Thoracic aorta (tissue), 2 donors: Measurements from ENCODE around the gene HOXA5. TPM values are rescaled to one million over a fixed set of nuclear protein-coding genes. Genes with fewer than 3 reads are reported as not detected.
A peak's percentile ranks its signal among the peaks of the same experiment; 100 is the strongest.

ENCODE experiments used
- ATAC-seq: fragments of 150-250 bp; one replicate; pipeline ENCODE4 v1.8.0; 2017; ENCODE audit warnings: low read depth; ENCODE audit not compliant: insufficient number of reproducible peaks, low FRiP score
- DNase-seq: peaks from one replicate; pipeline ENCODE4 v3.0.0-alpha.2; 2020; ENCODE audit warnings: low spot score
- H3K27ac ChIP-seq, 2 donors: fragments of 200-600 bp; sonication (generic); 1 replicate in 1 of 2; 2 replicates in 1 of 2; pipeline ENCODE4 v1.5.1; 2016; ENCODE audit warnings: mild to moderate bottlenecking in 2 of 2, moderate library complexity in 2 of 2
- H3K27me3 ChIP-seq: fragments of 200-600 bp; sonication (generic); replicated peaks from 2 replicates; pipeline ENCODE4 v1.6.0; 2016; ENCODE audit warnings: mild to moderate bottlenecking; ENCODE audit not compliant: insufficient read depth
- H3K36me3 ChIP-seq: fragments of 200-600 bp; sonication (generic); one replicate; pipeline ENCODE4 v1.5.1; 2016
- H3K4me1 ChIP-seq, 2 donors: fragments of 200-600 bp; sonication (generic); 1 replicate in 1 of 2; 2 replicates in 1 of 2; pipeline versions ENCODE4 v1.5.1 to v1.6.0; 2016; ENCODE audit warnings: low read depth in 2 of 2, mild to moderate bottlenecking in 1 of 2; ENCODE audit not compliant: control insufficient read depth in 1 of 2
- H3K4me3 ChIP-seq: fragments of 200-600 bp; sonication (generic); 2 replicates; pipeline ENCODE4 v1.5.1; 2016; ENCODE audit warnings: mild to moderate bottlenecking
- H3K9me3 ChIP-seq: fragments of 200-600 bp; sonication (generic); 2 replicates; pipeline ENCODE4 v1.5.1; 2016
- CTCF ChIP-seq: fragments of 200-600 bp; sonication (generic); IDR thresholded peaks from one replicate; pipeline ENCODE4 v1.5.1; 2019; ENCODE audit warnings: antibody characterized with exemption
- total RNA-seq, 2 donors: library from RNA; depleted of rRNA; stranded (reverse); fragments of >200 nt; gene quantifications; one replicate each; pipeline versions ENCODE4 v1.1.0 to v1.2.3, GENCODE V29; 2016

HOXA5 gene
- total RNA-seq, 2 donors from 2014 or later: 0.35 to 1.2 TPM

- peak overlapping the region; percentile 96 to 99 for H3K27ac ChIP-seq
- peak overlapping the region; percentile 99 for H3K4me3 ChIP-seq
- ATAC-seq (no peak), DNase-seq (no peak)
- no peaks in the 10 kb centered on the region for H3K27me3 ChIP-seq
- TF ChIP-seq CTCF: no peak
- H3K36me3 ChIP-seq: no peaks in the 10 kb centered on the region
- no peaks in the 10 kb centered on the region for H3K9me3 ChIP-seq
- H3K4me1 ChIP-seq: peaks cover 5 to 38% of the 10 kb centered on the region in 2 donors
Measured at GRCh38 chr7:27116962-27117886, 26.3 kb downstream of the HOXA5 start.

- H3K36me3 ChIP-seq: no peaks in the 10 kb centered on the region
- peak overlapping the region; percentile 96 to 99 for H3K27ac ChIP-seq
- DNase-seq (no peak), ATAC-seq (no peak)
- H3K27me3 ChIP-seq: no peaks in the 10 kb centered on the region
- no peak for TF ChIP-seq CTCF
- H3K9me3 ChIP-seq: no peaks in the 10 kb centered on the region
- H3K4me3 ChIP-seq: peak overlapping the region; percentile 99
- peaks cover 10 to 41% of the 10 kb centered on the region in 2 donors for H3K4me1 ChIP-seq
Measured at GRCh38 chr7:27116031-27116961, 27.2 kb downstream of the HOXA5 start.

GRCh38 chr7:27115221-27116026 lies 28.1 kb downstream of the HOXA5 start:
- Histone ChIP-seq H3K9me3 (no peaks in the 10 kb centered on the region), H3K4me3 (peak overlapping the region; percentile 99), H3K27ac (peak overlapping the region; percentile 96 to 99), H3K36me3 (no peaks in the 10 kb centered on the region), H3K4me1 (peaks cover 6 to 38% of the 10 kb centered on the region in 2 donors), H3K27me3 (no peaks in the 10 kb centered on the region)
- ATAC-seq: no peak
- DNase-seq: no peak
- TF ChIP-seq CTCF: no peak

- DNase-seq: no peak
- no peak for ATAC-seq
- Histone ChIP-seq H3K4me3 (peak overlapping the region; percentile 99), H3K9me3 (no peaks in the 10 kb centered on the region), H3K36me3 (no peaks in the 10 kb centered on the region), H3K27ac (peak overlapping the region; percentile 96 to 99), H3K4me1 (peaks cover 10 to 38% of the 10 kb centered on the region in 2 donors), H3K27me3 (no peaks in the 10 kb centered on the region)
- TF ChIP-seq CTCF: no peak
Measured at GRCh38 chr7:27114881-27115220, 28.6 kb downstream of the HOXA5 start.
